Astrocyte (in vitro differentiated cells and primary cell): ENCODE data around the gene ELMO1. TPM values are rescaled to one million over a fixed set of nuclear protein-coding genes. Genes with fewer than 3 reads are reported as not detected.

ENCODE experiments used
- DNase-seq: peaks from one replicate; pipeline ENCODE4 v3.0.0-alpha.2; 2010; ENCODE audit warnings: low read depth
- FAIRE-seq: peaks from 2 replicates; lab custom pipeline; 2011; peaks lifted over from hg19 to GRCh38; lab: Jason Lieb, UNC
- H2AFZ ChIP-seq: 2 replicates; pipeline ENCODE4 v1.6.0; 2012; ENCODE audit warnings: low read depth, low read length, inconsistent platforms
- H3K27ac ChIP-seq: 2 replicates; pipeline ENCODE4 v1.5.1; 2011; ENCODE audit warnings: low read depth, low read length, inconsistent platforms
- H3K27me3 ChIP-seq: 2 replicates; pipeline ENCODE4 v1.6.0; 2011; ENCODE audit warnings: low read length, inconsistent platforms; ENCODE audit not compliant: insufficient read depth
- H3K36me3 ChIP-seq: 2 replicates; pipeline ENCODE4 v1.5.1; 2011; ENCODE audit warnings: low read length, inconsistent platforms; ENCODE audit not compliant: insufficient read depth
- H3K4me1 ChIP-seq: 2 replicates; pipeline ENCODE4 v1.5.1; 2011; ENCODE audit warnings: low read length, inconsistent platforms; ENCODE audit not compliant: insufficient read depth
- H3K4me2 ChIP-seq: 2 replicates; pipeline ENCODE4 v1.6.0; 2012; ENCODE audit warnings: low read length, inconsistent platforms
- H3K4me3 ChIP-seq: 2 replicates; pipeline ENCODE4 v1.5.1; 2011; ENCODE audit warnings: low read depth, mild to moderate bottlenecking, low read length, inconsistent platforms; ENCODE audit not compliant: insufficient read depth
- H3K79me2 ChIP-seq: 2 replicates; pipeline ENCODE4 v1.6.0; 2012; ENCODE audit warnings: mild to moderate bottlenecking, low read length, inconsistent platforms; ENCODE audit not compliant: insufficient read depth
- H3K9ac ChIP-seq: 2 replicates; pipeline ENCODE4 v1.6.0; 2012; ENCODE audit warnings: mild to moderate bottlenecking, low read length, inconsistent platforms
- H3K9me3 ChIP-seq: 2 replicates; pipeline ENCODE4 v1.5.1; 2012; ENCODE audit warnings: low read depth, mild to moderate bottlenecking, low read length, inconsistent platforms; ENCODE audit not compliant: insufficient read depth
- H4K20me1 ChIP-seq: 2 replicates; pipeline ENCODE4 v1.6.0; 2012; ENCODE audit warnings: low read length, inconsistent platforms; ENCODE audit not compliant: insufficient read depth
- H3K27ac Mint-ChIP-seq: one replicate; pipeline ENCODE4 v1.8.0; 2021; ENCODE audit warnings: mild to moderate bottlenecking, mixed read lengths; ENCODE audit not compliant: unreplicated experiment
- H3K27me3 Mint-ChIP-seq: one replicate; pipeline ENCODE4 v1.8.0; 2021; ENCODE audit warnings: low read depth, mixed read lengths; ENCODE audit not compliant: unreplicated experiment
- H3K36me3 Mint-ChIP-seq: one replicate; pipeline ENCODE4 v1.8.0; 2021; ENCODE audit warnings: low read depth, mixed read lengths; ENCODE audit not compliant: unreplicated experiment
- H3K4me1 Mint-ChIP-seq: one replicate; pipeline ENCODE4 v1.8.0; 2021; ENCODE audit warnings: low read depth, mixed read lengths; ENCODE audit not compliant: unreplicated experiment
- H3K4me3 Mint-ChIP-seq: one replicate; pipeline ENCODE4 v1.8.0; 2021; ENCODE audit warnings: mild to moderate bottlenecking, moderate library complexity, mixed read lengths; ENCODE audit not compliant: unreplicated experiment
- H3K9me3 Mint-ChIP-seq: one replicate; pipeline ENCODE4 v1.8.0; 2021; ENCODE audit warnings: mild to moderate bottlenecking, mixed read lengths; ENCODE audit not compliant: unreplicated experiment
- EZH2 ChIP-seq: IDR thresholded peaks from 2 replicates; pipeline ENCODE4 v1.6.1; 2012; ENCODE audit warnings: mild to moderate bottlenecking, low read length, inconsistent platforms; ENCODE audit not compliant: insufficient read depth
- total RNA-seq: library from RNA; stranded (reverse); gene quantifications from 2 replicates; pipeline ENCODE4 v1.2.1, GENCODE V29; 2021
- TF ChIP-seq, protein P1 (sequence below): IDR thresholded peaks from 2 replicates; pipeline ENCODE4 v1.5.1; 2011; ENCODE audit warnings: low read depth, mild to moderate bottlenecking, inconsistent platforms, low read length, moderate library complexity; ENCODE audit not compliant: insufficient read depth

The ELMO1 gene
- total RNA-seq, 1 donor from 2014 or later = 20.4 TPM

DNA sequence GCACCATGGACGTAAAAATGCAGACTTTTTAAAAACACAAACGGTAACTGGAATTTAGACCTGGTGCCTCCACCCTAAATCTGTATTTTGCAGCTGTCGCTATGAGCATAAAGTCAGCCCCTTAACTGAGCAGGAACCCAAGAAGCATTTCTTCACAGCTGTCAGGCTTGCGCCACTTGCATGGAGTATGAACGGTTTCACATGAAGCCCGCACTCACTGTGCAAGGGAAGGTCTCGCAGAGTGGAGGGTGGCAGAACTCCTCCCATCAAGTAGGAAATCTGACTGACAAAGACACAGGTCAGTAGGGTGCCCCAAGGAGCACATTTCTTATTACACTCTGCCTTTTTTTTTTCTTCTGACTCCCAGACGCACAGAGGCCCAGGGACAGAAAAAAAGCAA lies 58.5 kb downstream of the ELMO1 start:
- H3K79me2 ChIP-seq = no peaks in the 10 kb centered on the region
- H3K9ac ChIP-seq = no peak overlapping the region
- Mint-ChIP-seq H3K27me3 (no peaks in the 10 kb centered on the region), H3K36me3 (no peaks in the 10 kb centered on the region), H3K4me1 (peaks cover 11% of the 10 kb centered on the region), H3K4me3 (no peak overlapping the region), H3K27ac (no peak overlapping the region), H3K9me3 (no peaks in the 10 kb centered on the region)
- no peaks in the 10 kb centered on the region for H3K27me3 ChIP-seq
- H3K4me2 ChIP-seq = no peak overlapping the region
- DNase-seq (no peak), FAIRE-seq (no peak)
- TF ChIP-seq, protein P1, sequence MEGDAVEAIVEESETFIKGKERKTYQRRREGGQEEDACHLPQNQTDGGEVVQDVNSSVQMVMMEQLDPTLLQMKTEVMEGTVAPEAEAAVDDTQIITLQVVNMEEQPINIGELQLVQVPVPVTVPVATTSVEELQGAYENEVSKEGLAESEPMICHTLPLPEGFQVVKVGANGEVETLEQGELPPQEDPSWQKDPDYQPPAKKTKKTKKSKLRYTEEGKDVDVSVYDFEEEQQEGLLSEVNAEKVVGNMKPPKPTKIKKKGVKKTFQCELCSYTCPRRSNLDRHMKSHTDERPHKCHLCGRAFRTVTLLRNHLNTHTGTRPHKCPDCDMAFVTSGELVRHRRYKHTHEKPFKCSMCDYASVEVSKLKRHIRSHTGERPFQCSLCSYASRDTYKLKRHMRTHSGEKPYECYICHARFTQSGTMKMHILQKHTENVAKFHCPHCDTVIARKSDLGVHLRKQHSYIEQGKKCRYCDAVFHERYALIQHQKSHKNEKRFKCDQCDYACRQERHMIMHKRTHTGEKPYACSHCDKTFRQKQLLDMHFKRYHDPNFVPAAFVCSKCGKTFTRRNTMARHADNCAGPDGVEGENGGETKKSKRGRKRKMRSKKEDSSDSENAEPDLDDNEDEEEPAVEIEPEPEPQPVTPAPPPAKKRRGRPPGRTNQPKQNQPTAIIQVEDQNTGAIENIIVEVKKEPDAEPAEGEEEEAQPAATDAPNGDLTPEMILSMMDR = no peak
- TF ChIP-seq EZH2 = no peak
- no peak overlapping the region for H3K4me3 ChIP-seq
- no peaks in the 10 kb centered on the region for H3K4me1 ChIP-seq
- H2AFZ ChIP-seq = no peak overlapping the region
- H3K36me3 ChIP-seq = no peaks in the 10 kb centered on the region
- H3K9me3 ChIP-seq = peaks cover 2% of the 10 kb centered on the region
- H3K27ac ChIP-seq = no peak overlapping the region
- H4K20me1 ChIP-seq = no peaks in the 10 kb centered on the region

DNA sequence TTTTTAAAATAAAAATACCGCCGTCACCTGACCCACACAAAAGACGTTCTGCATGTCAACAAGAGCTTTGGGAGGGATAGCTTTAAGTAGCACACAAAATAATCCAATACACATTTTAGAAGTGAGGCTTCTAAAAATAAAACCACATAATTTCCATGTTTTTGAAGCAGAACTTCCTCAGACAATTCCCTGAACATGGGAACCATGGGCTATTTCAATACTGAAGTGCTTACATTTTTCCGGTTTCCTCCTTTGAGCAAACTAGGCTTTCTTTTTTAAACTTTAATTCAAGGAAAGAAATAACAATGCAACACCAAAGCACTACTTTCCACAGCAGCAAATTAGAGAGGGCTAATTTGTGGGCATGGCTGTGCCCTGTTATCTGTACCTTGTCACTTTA lies 59.9 kb downstream of the ELMO1 start:
- no peak overlapping the region for H3K27ac Mint-ChIP-seq
- H3K9me3 ChIP-seq = peaks cover 2% of the 10 kb centered on the region
- TF ChIP-seq, protein P1 = no peak
- TF ChIP-seq EZH2 = no peak
- no peaks in the 10 kb centered on the region for H3K36me3 Mint-ChIP-seq
- no peak overlapping the region for H2AFZ ChIP-seq
- H3K9ac ChIP-seq = no peak overlapping the region
- H3K27ac ChIP-seq = no peak overlapping the region
- H3K27me3 Mint-ChIP-seq = no peaks in the 10 kb centered on the region
- no peaks in the 10 kb centered on the region for H3K9me3 Mint-ChIP-seq
- no peak overlapping the region for H3K4me3 ChIP-seq
- H3K79me2 ChIP-seq = no peaks in the 10 kb centered on the region
- H3K4me1 Mint-ChIP-seq = peaks cover 8% of the 10 kb centered on the region
- H3K36me3 ChIP-seq = no peaks in the 10 kb centered on the region
- H3K4me1 ChIP-seq = no peaks in the 10 kb centered on the region
- no peak overlapping the region for H3K4me2 ChIP-seq
- H3K4me3 Mint-ChIP-seq = no peak overlapping the region
- H3K27me3 ChIP-seq = no peaks in the 10 kb centered on the region
- no peak for DNase-seq
- H4K20me1 ChIP-seq = no peaks in the 10 kb centered on the region
- FAIRE-seq = no peak

DNA sequence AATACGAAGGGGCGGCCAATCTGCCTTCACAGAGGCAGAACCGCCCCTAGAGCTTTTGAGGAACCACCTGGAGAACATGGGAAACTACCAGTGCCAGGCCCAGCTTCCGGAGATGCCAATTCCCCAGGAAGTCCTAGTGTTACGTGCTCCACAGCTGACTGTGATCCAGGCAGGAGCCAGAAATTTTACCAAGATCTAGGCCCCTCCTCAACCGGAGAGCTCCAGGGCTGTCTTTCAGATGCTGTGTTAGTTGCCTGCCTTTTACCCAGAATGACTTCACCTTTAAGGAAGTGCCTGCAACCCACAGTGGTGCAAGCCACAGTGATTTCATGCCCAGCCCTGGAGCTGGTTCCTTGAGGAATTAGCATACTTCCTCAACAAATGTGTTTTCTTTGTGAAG lies 62.9 kb downstream of the ELMO1 start:
- DNase-seq (no peak), FAIRE-seq (no peak)
- Mint-ChIP-seq H3K9me3 (no peaks in the 10 kb centered on the region), H3K36me3 (no peaks in the 10 kb centered on the region), H3K4me1 (peaks cover 14% of the 10 kb centered on the region), H3K27me3 (no peaks in the 10 kb centered on the region), H3K4me3 (no peak overlapping the region), H3K27ac (no peak overlapping the region)
- H3K27me3 ChIP-seq = no peaks in the 10 kb centered on the region
- no peak overlapping the region for H2AFZ ChIP-seq
- no peaks in the 10 kb centered on the region for H3K9me3 ChIP-seq
- H3K27ac ChIP-seq = no peak overlapping the region
- no peak overlapping the region for H3K4me2 ChIP-seq
- TF ChIP-seq, protein P1 = no peak
- no peak for TF ChIP-seq EZH2
- H4K20me1 ChIP-seq = no peaks in the 10 kb centered on the region
- no peaks in the 10 kb centered on the region for H3K79me2 ChIP-seq
- no peak overlapping the region for H3K9ac ChIP-seq
- H3K4me1 ChIP-seq = no peaks in the 10 kb centered on the region
- H3K36me3 ChIP-seq = no peaks in the 10 kb centered on the region
- H3K4me3 ChIP-seq = no peak overlapping the region
